CD8-positive, alpha-beta memory T cell (primary cell): ENCODE data around the gene SLIT1. TPM values are rescaled to one million over a fixed set of nuclear protein-coding genes. Genes with fewer than 3 reads are reported as not detected.

Source experiments
- CTCF ChIA-PET: fragments of 350-600 bp; sonication (Branson Sonifier 250); formaldehyde crosslinking; loops from one replicate; lab custom pipeline; 2021; ENCODE audit warnings: antibody characterized with exemption; lab: Charles Lee
- POLR2A ChIA-PET: fragments of 350-600 bp; sonication (Branson Sonifier 250); formaldehyde crosslinking; loops from one replicate; lab custom pipeline; 2021; ENCODE audit warnings: antibody characterized with exemption; lab: Charles Lee
- DNase-seq, 5 donors: peaks; one replicate each; pipeline versions ENCODE4 v3.0.0 to v3.0.0-alpha.2; 2020 to 2022; ENCODE audit warnings: mixed read lengths in 1 of 5
- H3K27ac ChIP-seq: one replicate; pipeline ENCODE4 v1.7.0; 2013; ENCODE audit warnings: low read depth, mild to moderate bottlenecking, low read length, moderate library complexity
- H3K27me3 ChIP-seq: 2 replicates; pipeline ENCODE4 v1.7.0; 2013; ENCODE audit warnings: low read length, mild to moderate bottlenecking; ENCODE audit not compliant: insufficient read depth, poor library complexity, severe bottlenecking
- H3K36me3 ChIP-seq: 2 replicates; pipeline ENCODE4 v1.7.0; 2013; ENCODE audit warnings: mild to moderate bottlenecking, low read length, moderate library complexity; ENCODE audit not compliant: insufficient read depth
- H3K4me1 ChIP-seq: 2 replicates; pipeline ENCODE4 v1.7.0; 2013; ENCODE audit warnings: mild to moderate bottlenecking, low read length, moderate library complexity; ENCODE audit not compliant: insufficient read depth
- H3K4me3 ChIP-seq: 2 replicates; pipeline ENCODE4 v1.7.0; 2013; ENCODE audit warnings: mild to moderate bottlenecking, low read length
- H3K9me3 ChIP-seq: 2 replicates; pipeline ENCODE4 v1.7.0; 2013; ENCODE audit warnings: mild to moderate bottlenecking, low read length
- H3K27ac Mint-ChIP-seq, 8 donors: one replicate each; pipeline ENCODE4 v1.8.0; 2020 to 2021; ENCODE audit warnings: mixed read lengths in 8 of 8, mild to moderate bottlenecking in 6 of 8, inconsistent platforms in 3 of 8, moderate library complexity in 3 of 8
- H3K27me3 Mint-ChIP-seq, 2 donors: one replicate each; pipeline ENCODE4 v1.8.0; 2020 to 2021; ENCODE audit warnings: mixed read lengths in 2 of 2, mild to moderate bottlenecking in 1 of 2, moderate library complexity in 1 of 2
- H3K36me3 Mint-ChIP-seq, 3 donors: one replicate each; pipeline ENCODE4 v1.8.0; 2020 to 2021; ENCODE audit warnings: mixed read lengths in 3 of 3, inconsistent platforms in 1 of 3, mild to moderate bottlenecking in 1 of 3
- H3K4me1 Mint-ChIP-seq, 3 donors: one replicate each; pipeline ENCODE4 v1.8.0; 2020 to 2021; ENCODE audit warnings: mixed read lengths in 3 of 3, inconsistent platforms in 1 of 3, mild to moderate bottlenecking in 1 of 3
- H3K4me3 Mint-ChIP-seq, 7 donors: one replicate each; pipeline ENCODE4 v1.8.0; 2020 to 2021; ENCODE audit warnings: mixed read lengths in 7 of 7, mild to moderate bottlenecking in 6 of 7, moderate library complexity in 4 of 7, inconsistent platforms in 2 of 7
- H3K9me3 Mint-ChIP-seq, 5 donors: one replicate each; pipeline ENCODE4 v1.8.0; 2020 to 2022; ENCODE audit warnings: mixed read lengths in 5 of 5, mild to moderate bottlenecking in 3 of 5, moderate library complexity in 2 of 5, inconsistent platforms in 1 of 5
- polyA plus RNA-seq: library from polyadenylated mRNA; unstranded; fragments of 300-500 nt; fragmentation: Illumina TruSeq; gene quantifications from one replicate; pipeline ENCODE4 v1.2.3, GENCODE V29; 2021
- total RNA-seq, 2 experiments: library from RNA; stranded (reverse); gene quantifications; one replicate each; pipeline ENCODE4 v1.2.3, GENCODE V29; 2021

Gene SLIT1
- total and polyA plus RNA-seq, 3 experiments from 2014 or later, result 0.06 to 0.20 TPM; not detected in 1

- Histone ChIP-seq H3K27me3 (no peaks in the 10 kb centered on the region), H3K4me3 (no peak overlapping the region), H3K36me3 (no peaks in the 10 kb centered on the region), H3K4me1 (no peaks in the 10 kb centered on the region), H3K27ac (no peak overlapping the region), H3K9me3 (no peaks in the 10 kb centered on the region)
- Mint-ChIP-seq H3K9me3 (no peaks in the 10 kb centered on the region), H3K4me1 (no peaks in the 10 kb centered on the region), H3K27ac (no peak overlapping the region), H3K36me3 (no peaks in the 10 kb centered on the region), H3K4me3 (no peak overlapping the region), H3K27me3 (peaks cover 0 to 7% of the 10 kb centered on the region in 2 donors)
- ChIA-PET CTCF (interaction anchor here (2.0 kb wide), 1 partner anchor 11 kb away, joined by 8 read pairs; no protein-coding TSS in a partner anchor), POLR2A (no interaction called here)
- no peak for DNase-seq
These were observed 124.3 kb downstream of the SLIT1 start for GRCh38 chr10:97061423-97061822.

DNA sequence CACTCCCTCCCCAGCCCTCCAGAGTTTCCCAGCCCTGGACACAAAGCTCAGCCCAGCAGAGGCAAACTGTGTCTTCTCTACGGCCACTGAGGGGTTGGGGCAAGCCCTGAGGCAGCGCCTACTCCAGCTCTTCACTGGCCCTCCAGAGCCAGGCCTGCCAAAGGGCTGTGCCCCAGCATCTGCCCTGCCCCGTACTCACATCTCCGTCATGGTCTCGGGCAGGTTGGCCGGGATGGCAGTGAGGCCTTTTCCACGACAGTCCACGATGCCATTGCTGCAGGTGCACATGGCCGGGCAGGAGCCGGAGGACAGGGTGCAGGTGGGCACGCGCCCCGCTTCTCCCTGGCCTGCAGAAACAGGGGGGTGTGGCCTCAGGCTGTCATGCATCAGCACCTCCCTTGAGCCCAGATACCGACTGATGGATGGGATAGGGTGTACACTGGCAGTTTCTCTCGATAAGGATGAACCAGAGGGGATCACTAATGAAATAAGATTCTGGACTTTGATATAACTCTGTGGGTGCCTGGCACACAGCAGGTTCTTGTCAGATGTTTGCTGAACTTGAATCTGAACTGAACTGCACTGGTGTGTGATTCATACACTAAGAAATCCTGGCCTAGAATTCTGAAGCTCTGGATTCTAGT lies 125.2 kb downstream of the SLIT1 start:
- Histone ChIP-seq H3K4me3 (no peak overlapping the region), H3K36me3 (no peaks in the 10 kb centered on the region), H3K9me3 (no peaks in the 10 kb centered on the region), H3K27ac (no peak overlapping the region), H3K4me1 (no peaks in the 10 kb centered on the region), H3K27me3 (no peaks in the 10 kb centered on the region)
- ChIA-PET CTCF (interaction anchor here (1.3 to 2.0 kb wide), 2 partner anchors 12 to 24 kb away, joined by 5 to 8 read pairs; no protein-coding TSS in a partner anchor), POLR2A (no interaction called here)
- no peaks in the 10 kb centered on the region for H3K4me1 Mint-ChIP-seq
- H3K27me3 Mint-ChIP-seq, result peaks cover 4 to 7% of the 10 kb centered on the region in 2 donors
- DNase-seq, result no peak
- H3K4me3 Mint-ChIP-seq, result no peak overlapping the region
- H3K27ac Mint-ChIP-seq, result no peak overlapping the region
- H3K36me3 Mint-ChIP-seq, result no peaks in the 10 kb centered on the region
- no peaks in the 10 kb centered on the region for H3K9me3 Mint-ChIP-seq

DNA sequence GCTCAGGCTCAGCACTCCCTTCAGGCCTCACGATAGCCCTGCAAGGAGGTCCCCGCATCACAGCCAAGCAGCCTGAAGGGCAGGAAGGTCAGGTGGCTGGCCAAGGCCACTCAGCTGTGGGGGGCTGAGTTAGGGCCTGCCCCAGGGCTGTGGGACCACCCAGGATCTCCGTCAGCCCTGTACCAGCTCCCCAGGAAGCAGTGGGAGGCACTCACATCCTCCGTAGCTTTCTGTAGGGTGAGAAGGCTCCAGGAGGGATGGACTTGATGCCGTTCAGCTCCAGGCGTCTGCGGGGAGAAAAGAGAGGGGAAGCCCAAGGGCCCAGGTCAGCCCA lies 125.9 kb downstream of the SLIT1 start:
- Histone ChIP-seq H3K4me1 (no peaks in the 10 kb centered on the region), H3K27ac (no peak overlapping the region), H3K4me3 (no peak overlapping the region), H3K27me3 (no peaks in the 10 kb centered on the region), H3K9me3 (no peaks in the 10 kb centered on the region), H3K36me3 (no peaks in the 10 kb centered on the region)
- Mint-ChIP-seq H3K27me3 (peaks cover 4 to 7% of the 10 kb centered on the region in 2 donors), H3K4me3 (no peak overlapping the region), H3K27ac (no peak overlapping the region), H3K9me3 (no peaks in the 10 kb centered on the region), H3K4me1 (no peaks in the 10 kb centered on the region), H3K36me3 (no peaks in the 10 kb centered on the region)
- CTCF ChIA-PET, result interaction anchor here (1.3 kb wide), 1 partner anchor 23 kb away, joined by 5 read pairs; no protein-coding TSS in a partner anchor
- POLR2A ChIA-PET, result no interaction called here
- DNase-seq, result no peak

DNA sequence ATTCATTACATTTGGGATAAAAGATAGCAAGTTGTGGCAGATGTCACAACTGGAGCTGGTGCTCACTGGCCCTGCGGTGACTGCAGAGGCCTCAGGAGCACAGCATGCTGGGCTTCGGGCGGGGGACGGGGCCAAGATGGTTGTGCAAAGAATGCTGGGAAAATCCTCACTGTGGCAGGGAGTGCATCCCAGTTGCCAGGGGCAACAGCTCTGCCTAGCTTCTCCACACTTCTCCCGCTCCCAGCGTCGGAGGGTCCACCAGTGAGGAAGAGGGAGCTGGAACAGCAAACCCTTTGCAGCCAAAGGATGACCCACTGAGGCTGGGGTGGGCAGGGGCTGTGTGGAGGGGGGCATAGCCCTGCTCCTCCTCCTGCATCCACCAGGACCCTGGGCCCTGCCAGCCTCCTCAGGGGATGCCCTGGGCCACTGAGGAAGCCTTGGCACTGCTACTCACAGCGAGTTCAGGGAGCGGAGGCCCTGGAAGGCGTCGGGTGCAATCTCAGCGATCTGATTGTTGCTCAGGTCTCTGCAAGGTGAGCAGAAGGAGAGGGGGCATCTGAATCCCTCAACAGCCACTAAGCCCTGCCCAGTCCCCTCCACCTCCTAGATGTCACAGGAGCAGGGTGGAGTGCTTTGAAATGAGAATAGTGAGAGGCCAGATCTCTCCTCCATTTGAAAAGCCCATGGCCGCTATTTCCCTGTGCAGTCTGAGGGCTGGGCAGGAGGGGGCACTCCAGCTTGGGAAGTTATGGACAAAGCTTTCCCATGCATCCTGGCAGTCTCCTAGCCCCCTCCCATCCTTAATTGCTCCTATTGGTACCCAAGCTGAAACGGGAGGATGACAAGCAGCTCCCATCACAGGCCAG lies 126.5 kb downstream of the SLIT1 start:
- DNase-seq, result peak in 1 of 5 donors; percentile 39
- H3K36me3 ChIP-seq, result no peaks in the 10 kb centered on the region
- H3K4me3 ChIP-seq, result no peak overlapping the region
- POLR2A ChIA-PET, result no interaction called here
- Mint-ChIP-seq H3K27me3 (peaks cover 4 to 7% of the 10 kb centered on the region in 2 donors), H3K4me3 (no peak overlapping the region), H3K27ac (no peak overlapping the region), H3K36me3 (no peaks in the 10 kb centered on the region), H3K4me1 (no peaks in the 10 kb centered on the region), H3K9me3 (no peaks in the 10 kb centered on the region)
- no peak overlapping the region for H3K27ac ChIP-seq
- H3K9me3 ChIP-seq, result no peaks in the 10 kb centered on the region
- H3K27me3 ChIP-seq, result no peaks in the 10 kb centered on the region
- CTCF ChIA-PET, result interaction anchor here (1.3 kb wide), 1 partner anchor 22 kb away, joined by 5 read pairs; no protein-coding TSS in a partner anchor
- no peaks in the 10 kb centered on the region for H3K4me1 ChIP-seq

GRCh38 chr10:97058521-97058920 lies 127.2 kb downstream of the SLIT1 start:
- no peaks in the 10 kb centered on the region for H3K27me3 ChIP-seq
- ChIA-PET POLR2A (no interaction called here), CTCF (interaction anchor here (1.3 kb wide), 1 partner anchor 21 kb away, joined by 6 read pairs; no protein-coding TSS in a partner anchor)
- Mint-ChIP-seq H3K27ac (no peak overlapping the region), H3K27me3 (peaks cover 4 to 11% of the 10 kb centered on the region in 2 donors), H3K4me3 (no peak overlapping the region), H3K4me1 (no peaks in the 10 kb centered on the region), H3K9me3 (no peaks in the 10 kb centered on the region), H3K36me3 (no peaks in the 10 kb centered on the region)
- no peaks in the 10 kb centered on the region for H3K36me3 ChIP-seq
- no peaks in the 10 kb centered on the region for H3K9me3 ChIP-seq
- no peak overlapping the region for H3K4me3 ChIP-seq
- H3K4me1 ChIP-seq, result no peaks in the 10 kb centered on the region
- H3K27ac ChIP-seq, result no peak overlapping the region
- peak in 1 of 5 donors; percentile 28 for DNase-seq

DNA sequence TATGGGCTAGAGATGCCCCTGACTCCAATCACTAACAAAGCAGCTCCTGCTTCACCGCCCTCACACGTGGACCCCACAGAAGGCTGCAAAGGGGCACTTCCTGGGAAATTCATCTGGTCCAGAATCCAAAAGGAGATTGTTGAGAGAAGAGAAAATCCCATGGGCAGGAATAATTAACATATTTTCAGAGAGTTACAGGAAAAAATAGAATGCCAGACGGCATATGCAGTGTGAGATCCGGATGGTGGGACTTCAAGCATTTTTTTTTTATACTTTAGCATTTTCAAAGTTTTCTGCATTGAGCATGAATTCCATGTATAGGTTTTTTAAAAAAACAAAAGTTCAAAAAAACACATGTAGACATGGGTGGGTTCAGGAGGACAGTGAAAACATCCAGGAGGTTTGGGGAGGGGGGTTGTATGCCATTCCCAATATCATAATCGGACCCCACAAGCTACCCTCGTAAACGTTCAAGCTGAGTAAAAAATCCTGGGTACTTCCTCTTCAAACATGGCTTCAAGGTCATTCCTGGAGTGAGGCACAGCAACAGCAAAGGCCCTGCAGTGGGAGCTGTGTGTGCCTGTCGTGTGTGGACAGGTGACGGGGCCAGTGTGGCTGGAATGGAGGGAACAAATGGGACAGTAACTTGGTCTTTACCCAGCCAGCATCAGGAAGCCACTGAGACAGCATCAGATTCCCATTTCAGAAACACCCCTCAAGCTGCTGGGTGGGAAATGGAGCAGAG lies 128.1 kb downstream of the SLIT1 start:
- H3K27me3 Mint-ChIP-seq, result peaks cover 4 to 15% of the 10 kb centered on the region in 2 donors
- H3K36me3 ChIP-seq, result no peaks in the 10 kb centered on the region
- H3K27me3 ChIP-seq, result no peaks in the 10 kb centered on the region
- no peak overlapping the region for H3K4me3 Mint-ChIP-seq
- H3K9me3 Mint-ChIP-seq, result no peaks in the 10 kb centered on the region
- DNase-seq, result peak in 1 of 5 donors; percentile 1
- ChIA-PET CTCF (interaction anchor here (1.3 kb wide), 1 partner anchor 20 kb away, joined by 6 read pairs; no protein-coding TSS in a partner anchor), POLR2A (no interaction called here)
- H3K36me3 Mint-ChIP-seq, result peaks cover 0 to 2% (median 0%) of the 10 kb centered on the region in 3 donors
- no peak overlapping the region for H3K27ac ChIP-seq
- H3K4me1 Mint-ChIP-seq, result no peaks in the 10 kb centered on the region
- no peaks in the 10 kb centered on the region for H3K4me1 ChIP-seq
- H3K9me3 ChIP-seq, result no peaks in the 10 kb centered on the region
- no peak overlapping the region for H3K4me3 ChIP-seq
- no peak overlapping the region for H3K27ac Mint-ChIP-seq

- ChIA-PET CTCF (interaction anchor here (1.7 kb wide), 1 partner anchor 19 kb away, joined by 6 read pairs; no protein-coding TSS in a partner anchor), POLR2A (no interaction called here)
- Mint-ChIP-seq H3K27ac (peak overlapping the region in 1 of 8 donors; percentile 68), H3K4me3 (no peak overlapping the region), H3K9me3 (peaks cover 0 to 3% (median 0%) of the 10 kb centered on the region in 5 donors), H3K27me3 (peaks cover 4 to 22% of the 10 kb centered on the region in 2 donors), H3K4me1 (no peaks in the 10 kb centered on the region), H3K36me3 (peaks cover 0 to 3% (median 0%) of the 10 kb centered on the region in 3 donors)
- H3K4me1 ChIP-seq, result no peaks in the 10 kb centered on the region
- no peak overlapping the region for H3K4me3 ChIP-seq
- H3K27ac ChIP-seq, result no peak overlapping the region
- no peaks in the 10 kb centered on the region for H3K27me3 ChIP-seq
- no peaks in the 10 kb centered on the region for H3K36me3 ChIP-seq
- no peak for DNase-seq
- no peaks in the 10 kb centered on the region for H3K9me3 ChIP-seq
These were observed 129.6 kb downstream of the SLIT1 start for GRCh38 chr10:97056003-97056630.
